ENCODE data around the gene MYEOV.

Gene MYEOV

DNA sequence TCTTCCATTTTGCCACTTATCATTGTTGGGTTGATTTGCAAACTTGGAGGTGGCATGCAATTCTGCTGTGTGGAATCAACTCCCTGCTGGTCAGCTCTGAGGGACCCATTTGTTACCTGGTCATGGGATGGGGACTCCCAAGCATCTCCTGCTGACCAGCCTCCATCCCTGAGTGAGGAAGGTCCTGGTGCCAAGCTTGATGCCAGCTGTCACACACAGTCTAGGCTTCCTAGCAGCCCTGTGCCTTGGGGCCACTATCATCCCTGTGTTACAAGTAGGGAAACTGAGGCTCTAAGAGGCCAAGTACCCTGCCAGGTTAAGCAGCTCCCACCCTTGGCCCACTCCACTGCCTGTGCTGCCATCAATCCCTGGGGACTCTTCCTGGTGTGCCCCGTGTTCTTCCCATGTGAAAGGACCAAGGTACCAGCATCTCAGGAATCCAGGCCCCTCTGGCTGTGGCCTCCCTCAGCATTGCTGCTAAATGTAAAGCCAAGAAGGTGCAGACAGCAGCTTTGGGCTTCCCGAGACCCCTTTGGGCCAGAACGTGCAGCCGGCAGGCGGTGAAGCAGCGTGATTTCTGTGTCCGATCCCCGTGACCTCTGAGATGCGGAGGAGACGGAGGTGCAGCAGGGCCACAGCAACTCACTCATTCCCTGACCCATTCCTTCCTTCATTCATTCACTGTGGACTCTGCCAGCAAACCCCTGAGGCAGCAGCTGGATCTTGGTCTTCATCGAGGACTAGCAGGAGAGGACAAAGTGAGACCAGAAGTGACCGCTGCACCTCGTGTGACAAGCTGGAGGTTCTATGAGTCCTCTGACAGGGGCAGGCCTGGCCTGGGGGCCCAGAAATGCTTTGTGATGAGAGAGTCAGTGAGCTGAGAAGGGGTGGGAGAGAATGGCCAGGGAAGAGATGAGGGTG is 49.7 kb downstream of the MYEOV start:
- DNase-seq (ENCODE audit: low spot score) = no peak

DNA sequence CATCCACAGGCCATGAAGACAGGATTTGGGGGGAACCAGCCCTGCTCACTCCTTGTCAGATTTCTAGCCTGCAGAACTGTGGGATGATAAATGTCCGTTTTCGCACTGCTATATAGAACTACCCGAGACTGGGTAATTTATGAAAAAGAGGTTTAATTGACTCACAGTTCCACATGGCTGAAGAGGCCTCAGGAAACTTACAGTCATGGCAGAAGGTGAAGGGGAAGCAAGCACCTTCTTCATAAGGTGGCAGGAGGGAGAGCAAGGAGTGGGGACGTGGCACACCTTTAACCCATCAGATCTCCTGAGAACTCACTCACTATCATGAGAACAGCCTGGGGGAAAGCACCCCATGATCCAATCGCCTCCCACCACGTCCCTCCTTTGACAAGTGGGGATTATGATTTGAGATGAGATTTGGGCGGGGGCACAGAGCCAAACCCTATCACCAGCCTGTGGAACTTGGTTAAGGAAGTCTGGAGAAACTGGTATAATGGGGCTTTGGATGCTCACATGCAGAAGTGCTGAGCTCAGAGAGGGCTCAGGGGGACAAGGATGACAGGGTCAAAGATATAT is 50.7 kb downstream of the MYEOV start:
- no peak for DNase-seq (ENCODE audit: low spot score)

Measured in LoVo (cell line).